ENCODE measurements around the gene FUZ.

FUZ gene

GRCh38 chr19:49773663-49774350, 39.3 kb downstream of the FUZ start:
- Histone ChIP-seq H3K4me3 (ENCODE audit: low read length in 2 of 2) (no peak overlapping the region), H3K4me2 (ENCODE audit: insufficient read depth, low read length, poor library complexity, severe bottlenecking) (peak overlapping the region; percentile 25), H3K79me1 (ENCODE audit: low read depth, low read length) (peaks cover 17% of the 10 kb centered on the region), H2BK15ac (ENCODE audit: low read length) (no peak overlapping the region), H3K27me3 (ENCODE audit: control insufficient read depth in 3 of 3, insufficient read depth in 3 of 3, low read depth in 1 of 3, low read length in 3 of 3) (no peaks in the 10 kb centered on the region), H3K4me1 (ENCODE audit: control insufficient read depth in 2 of 2, insufficient read depth in 1 of 2, low read depth in 1 of 2, low read length in 2 of 2) (no peaks in the 10 kb centered on the region), H3K27ac (replicated peaks; ENCODE audit: low read length) (no peak overlapping the region), H2AFZ (ENCODE audit: low read length) (no peak overlapping the region), H3K23ac (ENCODE audit: low read depth, low read length, poor library complexity) (no peak overlapping the region), H4K8ac (ENCODE audit: low read depth, low read length) (peak overlapping the region; percentile 48), H2BK120ac (ENCODE audit: low read depth, low read length) (no peak overlapping the region), H2BK5ac (ENCODE audit: low read length) (no peak overlapping the region), H3K18ac (ENCODE audit: low read length) (no peak overlapping the region), H3K9ac (ENCODE audit: low read depth, low read length, poor library complexity) (no peak overlapping the region), H3K4ac (ENCODE audit: low read length) (no peak overlapping the region), H4K91ac (ENCODE audit: low read depth, low read length, poor library complexity) (no peak overlapping the region), H2AK5ac (ENCODE audit: low read depth, low read length) (no peak overlapping the region), H3K36me3 (replicated peaks in 1 of 2; ENCODE audit: control insufficient read depth in 2 of 2, insufficient read depth in 2 of 2, low read length in 2 of 2) (peaks cover 4 to 32% of the 10 kb centered on the region in 2 donors), H3K9me3 (replicated peaks in 1 of 2; ENCODE audit: control insufficient read depth in 2 of 2, insufficient read depth in 1 of 2, low read depth in 1 of 2, low read length in 2 of 2) (no peaks in the 10 kb centered on the region), H2BK12ac (ENCODE audit: low read length) (no peak overlapping the region), H3K14ac (ENCODE audit: low read length) (no peak overlapping the region)
- WGBS, 2 donors (ENCODE audit: extremely low coverage in 2 of 2, insufficient read length in 2 of 2, insufficient replicate concordance in 1 of 2), result no CpG with 5 or more reads among the region's 8 CpGs
- DNase-seq (ENCODE audit: low spot score), result no peak

GRCh38 chr19:49772850-49773432, 40.2 kb downstream of the FUZ start:
- Histone ChIP-seq H3K9me3 (replicated peaks in 1 of 2; ENCODE audit: control insufficient read depth in 2 of 2, insufficient read depth in 1 of 2, low read depth in 1 of 2, low read length in 2 of 2) (no peaks in the 10 kb centered on the region), H3K4ac (ENCODE audit: low read length) (no peak overlapping the region), H3K9ac (ENCODE audit: low read depth, low read length, poor library complexity) (peak overlapping the region; percentile 60), H2BK120ac (ENCODE audit: low read depth, low read length) (no peak overlapping the region), H3K79me1 (ENCODE audit: low read depth, low read length) (peaks cover 18% of the 10 kb centered on the region), H2AK5ac (ENCODE audit: low read depth, low read length) (no peak overlapping the region), H3K4me2 (ENCODE audit: insufficient read depth, low read length, poor library complexity, severe bottlenecking) (no peak overlapping the region), H3K27ac (replicated peaks; ENCODE audit: low read length) (no peak overlapping the region), H3K27me3 (ENCODE audit: control insufficient read depth in 3 of 3, insufficient read depth in 3 of 3, low read depth in 1 of 3, low read length in 3 of 3) (no peaks in the 10 kb centered on the region), H4K8ac (ENCODE audit: low read depth, low read length) (peak overlapping the region; percentile 65), H4K91ac (ENCODE audit: low read depth, low read length, poor library complexity) (no peak overlapping the region), H3K14ac (ENCODE audit: low read length) (no peak overlapping the region), H2AFZ (ENCODE audit: low read length) (no peak overlapping the region), H2BK12ac (ENCODE audit: low read length) (no peak overlapping the region), H3K36me3 (replicated peaks in 1 of 2; ENCODE audit: control insufficient read depth in 2 of 2, insufficient read depth in 2 of 2, low read length in 2 of 2) (peaks cover 2 to 37% of the 10 kb centered on the region in 2 donors), H2BK5ac (ENCODE audit: low read length) (peak overlapping the region; percentile 39), H2BK15ac (ENCODE audit: low read length) (no peak overlapping the region), H3K18ac (ENCODE audit: low read length) (no peak overlapping the region), H3K4me3 (ENCODE audit: low read length in 2 of 2) (peak overlapping the region in 1 of 2 donors; percentile 2), H3K23ac (ENCODE audit: low read depth, low read length, poor library complexity) (peak overlapping the region; percentile 3), H3K4me1 (ENCODE audit: control insufficient read depth in 2 of 2, insufficient read depth in 1 of 2, low read depth in 1 of 2, low read length in 2 of 2) (peaks cover 3 to 6% of the 10 kb centered on the region in 2 donors)
- WGBS, 2 donors (ENCODE audit: extremely low coverage in 2 of 2, insufficient read length in 2 of 2, insufficient replicate concordance in 1 of 2), result no CpG with 5 or more reads among the region's 10 CpGs
- no peak for DNase-seq (ENCODE audit: low spot score)

- Histone ChIP-seq H4K8ac (ENCODE audit: low read depth, low read length) (no peak overlapping the region), H3K14ac (ENCODE audit: low read length) (no peak overlapping the region), H3K18ac (ENCODE audit: low read length) (no peak overlapping the region), H3K79me1 (ENCODE audit: low read depth, low read length) (peaks cover 23% of the 10 kb centered on the region), H3K4me3 (ENCODE audit: low read length in 2 of 2) (no peak overlapping the region), H3K4ac (ENCODE audit: low read length) (no peak overlapping the region), H3K9ac (ENCODE audit: low read depth, low read length, poor library complexity) (no peak overlapping the region), H3K27me3 (ENCODE audit: control insufficient read depth in 3 of 3, insufficient read depth in 3 of 3, low read depth in 1 of 3, low read length in 3 of 3) (no peaks in the 10 kb centered on the region), H3K4me1 (ENCODE audit: control insufficient read depth in 2 of 2, insufficient read depth in 1 of 2, low read depth in 1 of 2, low read length in 2 of 2) (peaks cover 8 to 9% of the 10 kb centered on the region in 2 donors), H2BK120ac (ENCODE audit: low read depth, low read length) (no peak overlapping the region), H3K27ac (replicated peaks; ENCODE audit: low read length) (no peak overlapping the region), H3K36me3 (replicated peaks in 1 of 2; ENCODE audit: control insufficient read depth in 2 of 2, insufficient read depth in 2 of 2, low read length in 2 of 2) (peaks cover 2 to 35% of the 10 kb centered on the region in 2 donors), H2BK5ac (ENCODE audit: low read length) (no peak overlapping the region), H4K91ac (ENCODE audit: low read depth, low read length, poor library complexity) (no peak overlapping the region), H2BK15ac (ENCODE audit: low read length) (no peak overlapping the region), H2BK12ac (ENCODE audit: low read length) (no peak overlapping the region), H3K23ac (ENCODE audit: low read depth, low read length, poor library complexity) (no peak overlapping the region), H3K9me3 (replicated peaks in 1 of 2; ENCODE audit: control insufficient read depth in 2 of 2, insufficient read depth in 1 of 2, low read depth in 1 of 2, low read length in 2 of 2) (no peaks in the 10 kb centered on the region), H2AFZ (ENCODE audit: low read length) (no peak overlapping the region), H3K4me2 (ENCODE audit: insufficient read depth, low read length, poor library complexity, severe bottlenecking) (no peak overlapping the region), H2AK5ac (ENCODE audit: low read depth, low read length) (no peak overlapping the region)
- no peak for DNase-seq (ENCODE audit: low spot score)
- WGBS, 2 donors (ENCODE audit: extremely low coverage in 2 of 2, insufficient read length in 2 of 2, insufficient replicate concordance in 1 of 2), result no CpG with 5 or more reads among the region's 13 CpGs
Measured at GRCh38 chr19:49771674-49772139, 41.4 kb downstream of the FUZ start.

- H3K27ac ChIP-seq (replicated peaks; ENCODE audit: low read length), result no peak overlapping the region
- H2BK5ac ChIP-seq (ENCODE audit: low read length), result no peak overlapping the region
- H3K14ac ChIP-seq (ENCODE audit: low read length), result no peak overlapping the region
- DNase-seq (ENCODE audit: low spot score), result no peak
- peaks cover 2 to 26% of the 10 kb centered on the region in 2 donors for H3K36me3 ChIP-seq (replicated peaks in 1 of 2; ENCODE audit: control insufficient read depth in 2 of 2, insufficient read depth in 2 of 2, low read length in 2 of 2)
- no peak overlapping the region for H3K4ac ChIP-seq (ENCODE audit: low read length)
- no peak overlapping the region for H3K18ac ChIP-seq (ENCODE audit: low read length)
- no peak overlapping the region for H4K91ac ChIP-seq (ENCODE audit: low read depth, low read length, poor library complexity)
- no peak overlapping the region for H2BK15ac ChIP-seq (ENCODE audit: low read length)
- H3K4me1 ChIP-seq (ENCODE audit: control insufficient read depth in 2 of 2, insufficient read depth in 1 of 2, low read depth in 1 of 2, low read length in 2 of 2), result peaks cover 9 to 13% of the 10 kb centered on the region in 2 donors
- no peak overlapping the region for H3K4me3 ChIP-seq (ENCODE audit: low read length in 2 of 2)
- no CpG with 5 or more reads among the region's 8 CpGs for WGBS, 2 donors (ENCODE audit: extremely low coverage in 2 of 2, insufficient read length in 2 of 2, insufficient replicate concordance in 1 of 2)
- H3K9ac ChIP-seq (ENCODE audit: low read depth, low read length, poor library complexity), result no peak overlapping the region
- H2BK120ac ChIP-seq (ENCODE audit: low read depth, low read length), result no peak overlapping the region
- no peaks in the 10 kb centered on the region for H3K27me3 ChIP-seq (ENCODE audit: control insufficient read depth in 3 of 3, insufficient read depth in 3 of 3, low read depth in 1 of 3, low read length in 3 of 3)
- no peak overlapping the region for H4K8ac ChIP-seq (ENCODE audit: low read depth, low read length)
- H3K9me3 ChIP-seq (replicated peaks in 1 of 2; ENCODE audit: control insufficient read depth in 2 of 2, insufficient read depth in 1 of 2, low read depth in 1 of 2, low read length in 2 of 2), result no peaks in the 10 kb centered on the region
- no peak overlapping the region for H3K4me2 ChIP-seq (ENCODE audit: insufficient read depth, low read length, poor library complexity, severe bottlenecking)
- no peak overlapping the region for H2BK12ac ChIP-seq (ENCODE audit: low read length)
- peaks cover 18% of the 10 kb centered on the region for H3K79me1 ChIP-seq (ENCODE audit: low read depth, low read length)
- no peak overlapping the region for H2AFZ ChIP-seq (ENCODE audit: low read length)
- H2AK5ac ChIP-seq (ENCODE audit: low read depth, low read length), result no peak overlapping the region
- no peak overlapping the region for H3K23ac ChIP-seq (ENCODE audit: low read depth, low read length, poor library complexity)
Measured at GRCh38 chr19:49770529-49770928, 42.6 kb downstream of the FUZ start.

Data from neuronal stem cell (in vitro differentiated cells).